HuH-7.5 (cell line): ENCODE data around the gene ATG4D.
A peak's percentile ranks its signal among the peaks of the same experiment; 100 is the strongest.
"Not testable (repeated sequence)": the region's sequence is repeated elsewhere in the genome, so short reads cannot be mapped to it uniquely, and the experiment has no call there.

Source experiments
- DNase-seq: peaks from one replicate; pipeline ENCODE4 v3.0.0; 2011; ENCODE audit warnings: low spot score

The ATG4D gene

DNA sequence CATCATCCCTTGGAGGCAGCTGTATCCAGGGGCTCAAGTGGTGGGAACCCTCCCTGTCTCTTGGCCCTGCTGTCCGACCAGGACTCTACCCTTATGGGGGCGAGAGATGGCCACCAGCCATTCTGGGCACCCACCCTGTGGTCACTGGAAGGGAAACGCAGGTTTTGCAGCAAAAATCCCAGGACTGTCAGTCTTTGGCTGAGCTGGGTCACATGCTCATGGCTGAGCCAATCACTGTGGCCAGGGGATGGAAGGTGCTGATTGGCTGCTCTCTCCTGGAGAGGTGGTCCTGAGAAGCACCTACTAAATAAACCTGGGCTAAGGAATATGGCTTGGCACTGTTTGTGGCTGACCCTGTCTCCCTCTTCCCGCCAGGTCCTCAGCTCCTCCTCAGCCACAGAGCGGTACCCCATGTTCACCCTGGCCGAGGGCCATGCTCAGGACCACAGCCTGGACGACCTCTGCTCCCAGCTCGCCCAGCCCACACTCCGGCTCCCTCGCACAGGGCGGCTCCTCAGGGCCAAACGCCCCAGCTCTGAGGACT, 8.9 kb downstream of the ATG4D start:
- peak; percentile 64 for DNase-seq

DNA sequence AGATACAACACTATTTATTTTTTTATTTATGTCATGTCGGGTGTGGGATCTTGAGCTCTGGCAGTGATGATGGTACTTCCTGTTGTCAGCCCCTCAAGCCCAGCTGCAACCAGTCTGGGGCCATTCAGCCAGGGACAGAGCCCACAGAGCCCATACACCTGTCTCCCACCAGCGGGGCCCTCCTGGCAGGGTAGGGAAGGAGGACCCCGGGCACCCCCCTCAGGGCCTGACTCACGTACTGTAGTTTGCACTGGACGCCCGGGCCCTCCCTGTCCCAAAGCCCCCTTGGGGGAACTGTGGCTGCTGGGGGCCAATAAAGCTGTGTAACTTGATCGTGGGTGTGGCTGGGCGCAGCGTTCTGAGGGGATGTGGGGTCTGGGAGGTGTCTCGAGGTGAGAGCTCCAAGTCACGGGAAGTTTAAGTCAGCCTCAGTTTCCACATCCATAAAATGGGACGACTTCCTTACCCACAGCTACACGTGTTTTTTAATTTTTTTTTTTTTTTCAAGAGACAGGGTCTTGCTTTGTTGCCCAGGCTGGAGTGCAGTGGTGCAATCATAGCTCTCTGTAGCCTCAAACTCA, 9.5 kb downstream of the ATG4D start:
- no peak for DNase-seq

DNA sequence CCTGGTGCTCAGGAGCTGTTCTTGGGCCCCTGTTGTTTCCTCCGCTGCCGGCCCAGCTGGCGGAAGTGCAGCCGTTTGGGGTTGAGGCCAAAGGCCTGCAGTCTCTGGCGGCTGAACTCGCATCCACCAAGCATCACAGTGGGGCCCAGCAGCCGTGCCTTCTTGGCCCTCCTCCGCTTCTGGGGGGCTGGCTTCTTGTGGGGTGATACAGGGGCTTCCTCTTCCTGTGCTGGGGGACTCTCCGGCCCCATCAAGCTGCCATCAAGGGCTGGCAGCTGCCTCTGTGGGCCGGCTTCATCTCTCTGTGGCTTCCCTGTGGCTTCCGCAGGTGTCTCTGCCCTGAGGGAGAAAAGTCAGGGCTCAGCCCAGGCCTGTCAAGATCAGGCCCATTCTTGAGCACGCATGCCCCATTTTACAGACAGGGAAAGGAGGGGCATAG, 10.3 kb downstream of the ATG4D start:
- DNase-seq = no peak

DNA sequence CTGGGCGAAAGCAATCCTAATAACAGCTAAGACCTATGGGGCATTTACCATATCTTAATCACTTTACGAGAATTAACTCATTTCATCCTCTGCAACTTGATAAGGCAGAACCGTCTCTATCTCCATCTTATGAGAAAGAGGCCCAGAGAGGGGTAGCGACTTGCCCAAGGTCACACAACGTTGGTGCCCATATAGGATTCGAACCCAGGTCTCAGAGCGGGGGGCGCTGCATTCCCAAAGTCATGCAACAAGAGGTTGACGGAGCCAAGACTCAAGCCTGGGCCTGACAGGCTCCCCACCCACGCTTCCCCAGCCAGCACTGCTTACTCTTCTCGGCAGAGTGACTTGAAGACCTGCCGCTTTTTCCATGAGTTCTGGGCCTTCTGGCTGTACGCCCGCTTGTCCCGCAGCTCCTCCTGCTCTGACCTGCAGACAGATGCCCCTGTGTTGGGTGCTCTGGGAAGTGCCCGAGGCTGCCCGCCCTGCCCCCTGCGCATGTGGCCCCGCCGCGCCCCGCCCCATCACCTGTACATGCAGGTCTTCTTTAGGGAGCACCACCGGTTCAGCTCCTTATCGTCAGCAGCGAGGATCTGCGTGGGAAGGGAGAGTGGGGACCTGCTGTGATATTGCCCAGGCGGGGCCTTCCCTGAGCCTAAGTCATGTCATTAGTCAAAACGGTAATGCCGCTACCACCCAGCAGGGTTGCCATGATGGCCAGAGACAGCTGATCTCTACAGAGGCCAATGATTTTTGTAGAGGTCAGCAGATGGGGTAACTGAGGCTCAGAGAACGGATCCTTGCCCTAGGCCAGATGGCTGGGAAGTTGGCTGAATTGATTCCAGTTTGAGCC, 11.3 kb downstream of the ATG4D start:
- no peak for DNase-seq

DNA sequence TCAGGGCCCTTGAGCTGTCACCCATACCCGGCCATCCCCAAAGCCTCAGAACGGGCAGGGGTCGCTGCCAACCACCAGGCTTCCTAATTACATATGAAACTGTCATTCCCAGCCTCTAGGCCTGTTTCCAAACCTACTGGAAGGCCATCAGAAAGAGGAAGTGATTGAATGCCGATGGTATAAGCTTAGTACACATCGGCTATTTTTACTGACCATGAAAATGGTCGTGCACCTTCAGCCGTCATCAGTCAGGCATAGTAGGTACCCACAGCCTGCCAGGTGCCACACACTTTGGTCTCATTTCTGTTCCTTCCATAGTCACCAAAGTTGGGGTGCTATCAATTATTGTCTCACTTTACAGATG, 11.9 kb downstream of the ATG4D start:
- no peak for DNase-seq

DNA sequence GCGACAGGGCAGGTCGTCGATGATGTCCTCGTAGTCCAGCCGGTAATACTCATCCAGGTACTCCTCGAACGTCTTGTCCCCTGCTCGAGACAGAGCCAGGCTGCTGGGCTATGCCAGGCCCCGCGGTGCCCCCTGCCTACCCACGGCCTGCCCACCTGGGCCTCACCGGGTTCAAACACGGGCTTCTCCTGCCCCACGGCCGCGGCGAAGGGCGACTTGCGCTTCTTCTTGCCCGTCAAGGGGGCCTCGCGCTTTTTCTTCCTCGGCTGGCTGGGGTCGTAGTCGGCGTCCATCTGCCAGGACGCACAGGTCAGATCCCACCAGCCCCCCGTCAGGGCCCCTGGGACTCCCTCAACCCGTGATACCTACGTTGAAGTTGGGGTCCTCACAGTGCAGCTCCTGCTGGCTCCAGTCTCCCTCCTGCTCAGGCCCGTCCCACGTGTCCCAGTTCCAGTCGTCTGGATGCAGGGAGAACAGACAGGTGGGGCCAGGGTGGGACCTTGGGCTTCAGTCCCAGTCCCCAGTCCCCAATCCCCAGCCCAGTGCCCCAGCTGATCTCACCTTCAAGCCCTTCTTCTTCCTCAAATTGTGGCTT, 14.0 kb downstream of the ATG4D start:
- DNase-seq = no peak

DNA sequence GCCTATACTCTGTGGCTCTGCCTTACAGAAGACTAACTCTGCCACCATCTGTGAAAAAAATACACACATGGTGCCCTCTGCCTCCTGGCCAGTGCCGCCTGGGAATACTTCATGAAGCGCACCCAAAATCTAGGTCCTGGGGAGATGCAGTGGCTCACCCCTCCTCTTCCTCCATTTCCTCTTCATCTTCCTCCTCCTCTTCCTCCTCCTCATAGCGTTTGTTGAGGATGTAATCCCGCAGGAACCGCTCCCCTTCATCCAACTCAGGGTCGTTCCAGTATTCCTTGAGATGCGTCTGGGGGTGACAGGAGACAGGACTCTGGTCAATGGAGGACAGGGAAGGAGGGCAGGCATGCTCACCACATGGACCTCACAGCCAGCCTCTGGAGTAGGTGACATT, 16.4 kb downstream of the ATG4D start:
- no peak for DNase-seq

DNA sequence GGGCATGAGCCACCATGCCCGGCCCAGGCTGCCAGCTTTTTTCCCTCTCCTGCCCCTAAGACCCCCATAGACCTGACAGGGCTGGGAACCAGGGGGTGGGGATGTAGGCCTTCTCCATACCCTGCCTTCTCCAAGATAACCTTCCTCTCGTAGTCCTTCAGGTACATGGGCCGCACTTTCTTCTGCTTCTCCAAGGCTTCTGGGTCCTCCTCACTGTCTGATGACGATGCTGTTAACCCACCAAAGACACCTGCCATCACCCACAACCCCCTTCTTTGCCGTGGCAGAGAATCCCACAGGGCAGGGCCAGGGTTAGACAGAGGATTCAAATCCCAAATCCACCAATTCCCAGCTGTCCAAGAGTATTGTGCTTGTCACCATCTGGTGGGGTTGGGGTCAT, 18.9 kb downstream of the ATG4D start:
- DNase-seq = no peak

DNA sequence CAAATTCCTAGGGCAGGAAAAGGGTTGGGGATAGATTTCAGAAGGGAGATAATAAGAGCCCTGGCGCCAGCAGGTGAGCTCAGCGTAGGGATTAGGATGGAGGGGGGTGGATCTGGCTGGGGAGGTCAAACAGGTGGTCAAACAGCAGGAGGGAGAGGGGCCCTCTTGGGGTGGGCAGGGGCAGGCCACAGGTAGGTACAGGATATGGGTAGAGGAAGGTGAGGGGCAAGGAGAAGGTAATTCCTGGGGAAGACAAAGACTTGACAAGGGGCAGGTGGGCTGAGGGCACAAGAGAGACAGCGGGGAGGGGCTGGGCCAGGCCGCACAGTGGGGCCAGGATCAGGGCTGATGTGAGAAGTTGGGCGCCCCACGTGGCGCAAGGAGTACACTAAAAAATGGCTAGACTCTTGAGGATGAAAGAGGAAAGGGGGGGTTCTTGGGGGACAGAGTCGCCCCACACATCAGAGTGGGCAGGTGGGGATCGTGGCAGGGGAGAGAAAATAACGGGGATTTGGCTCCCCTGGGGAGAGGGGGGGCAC, 21.4 kb downstream of the ATG4D start:
- DNase-seq = peak; percentile 70

DNA sequence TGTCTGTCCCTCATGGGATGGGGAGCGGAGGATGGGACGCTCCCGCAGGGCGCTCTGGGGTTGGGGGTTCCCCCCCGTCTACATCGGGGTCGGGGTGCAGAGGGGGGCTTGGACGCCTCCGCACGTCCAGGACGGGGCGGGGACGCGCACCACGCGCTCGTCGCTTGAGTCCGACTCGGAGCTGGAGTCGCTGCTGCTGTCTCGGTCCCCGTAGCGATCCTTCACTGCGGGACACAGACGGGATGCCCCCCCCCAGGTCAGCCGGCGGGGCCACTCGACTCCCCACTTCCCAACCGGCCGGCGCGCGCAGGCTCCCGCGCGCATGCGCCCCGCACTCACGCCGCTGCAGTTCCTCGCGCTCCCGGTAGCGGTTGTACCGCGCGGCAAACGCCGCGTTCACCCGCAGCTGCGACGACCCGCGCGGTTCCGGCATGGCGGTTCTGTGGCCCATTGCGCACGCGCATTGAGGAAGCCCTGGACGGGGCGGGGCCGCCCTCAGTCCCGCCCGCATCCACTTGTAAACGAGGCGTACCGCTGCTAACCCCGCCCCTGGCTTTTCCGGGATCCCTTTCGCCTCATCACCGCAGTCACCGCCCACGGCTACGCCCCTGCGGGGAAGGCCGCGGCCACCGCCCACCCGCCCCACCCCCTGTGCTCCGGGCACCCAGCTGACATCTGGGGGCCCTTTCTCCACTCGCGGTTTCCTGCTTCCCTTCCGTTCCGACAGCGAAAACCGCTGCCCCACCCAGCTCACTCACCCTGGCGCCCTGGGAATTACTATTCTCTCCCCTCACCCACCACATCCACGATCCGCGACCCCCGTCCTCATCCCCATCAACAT, 22.1 kb downstream of the ATG4D start, which contains the start of gene KRI1:
Gene KRI1, minus strand, starts transcription at position 444 of the 841 bp plus-strand sequence. Its CDS starts 11 bp downstream, at position 433.
- peak; percentile 99 for DNase-seq

DNA sequence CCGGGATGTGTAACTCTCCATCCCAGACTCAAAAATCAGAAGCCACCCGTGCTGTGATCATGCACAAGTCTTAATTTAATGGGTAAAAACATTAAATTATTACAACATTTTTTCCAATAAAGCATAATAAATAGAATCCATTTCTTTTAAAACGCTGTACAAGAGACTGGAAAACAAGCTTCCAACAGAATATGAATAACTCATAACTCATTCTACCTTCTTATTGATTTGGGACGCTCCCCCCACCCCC, 22.6 kb downstream of the ATG4D start:
- no peak for DNase-seq

DNA sequence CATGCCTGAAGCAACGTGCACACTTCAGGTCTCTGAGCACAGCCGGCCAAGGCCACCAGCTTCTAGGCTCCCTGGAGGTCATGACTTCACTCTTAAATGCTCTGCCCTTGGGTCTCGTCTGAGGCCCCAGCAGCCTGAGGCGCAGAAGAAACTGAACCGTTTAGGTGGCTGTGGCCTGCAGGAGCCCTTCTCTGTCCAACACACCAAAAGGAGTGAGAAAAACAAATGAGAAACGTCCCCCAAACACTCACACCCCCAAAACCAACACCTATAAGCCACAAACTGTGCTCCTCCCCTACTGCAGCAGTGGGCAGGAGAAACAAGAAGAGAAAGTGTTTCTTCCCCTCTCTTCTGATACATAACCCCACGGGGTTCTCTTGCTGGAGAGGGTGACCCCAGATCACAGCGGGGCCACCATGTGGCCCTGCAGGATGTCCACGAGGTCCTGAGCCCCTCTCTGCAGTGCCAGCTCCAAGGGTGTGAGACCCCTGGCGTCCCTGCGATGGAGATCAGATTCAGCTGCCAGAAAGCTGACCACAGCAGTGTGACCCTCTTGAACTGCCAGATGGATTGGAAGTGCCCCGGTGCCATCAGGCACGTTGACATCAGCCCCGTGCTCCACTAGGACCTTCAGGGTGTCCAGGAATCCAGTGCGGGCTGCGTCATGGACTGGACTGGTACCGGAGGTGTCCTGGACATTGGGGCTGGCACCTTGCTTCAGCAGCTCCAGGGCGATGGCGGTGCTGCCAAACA, 23.1 kb downstream of the ATG4D start:
- no peak for DNase-seq

DNA sequence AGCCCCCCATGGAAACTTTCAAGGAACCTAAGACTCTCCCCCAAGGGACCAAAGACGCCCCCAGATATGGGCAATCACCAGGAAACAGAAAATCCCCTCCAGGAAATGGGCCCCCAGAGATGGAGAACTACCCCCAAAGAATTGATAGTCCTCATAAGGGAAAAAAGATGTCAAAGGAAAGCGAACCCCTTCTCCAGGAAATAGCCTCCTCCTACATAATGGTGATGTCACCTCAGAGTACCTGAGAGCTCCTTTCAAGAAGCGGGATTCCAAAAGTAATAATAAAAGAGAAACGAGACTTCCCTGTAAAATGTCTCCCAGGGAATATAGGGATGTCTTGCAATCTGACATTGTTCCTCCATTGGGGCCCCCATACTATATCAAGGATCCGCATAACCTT, 24.0 kb downstream of the ATG4D start:
- DNase-seq = no peak

DNA sequence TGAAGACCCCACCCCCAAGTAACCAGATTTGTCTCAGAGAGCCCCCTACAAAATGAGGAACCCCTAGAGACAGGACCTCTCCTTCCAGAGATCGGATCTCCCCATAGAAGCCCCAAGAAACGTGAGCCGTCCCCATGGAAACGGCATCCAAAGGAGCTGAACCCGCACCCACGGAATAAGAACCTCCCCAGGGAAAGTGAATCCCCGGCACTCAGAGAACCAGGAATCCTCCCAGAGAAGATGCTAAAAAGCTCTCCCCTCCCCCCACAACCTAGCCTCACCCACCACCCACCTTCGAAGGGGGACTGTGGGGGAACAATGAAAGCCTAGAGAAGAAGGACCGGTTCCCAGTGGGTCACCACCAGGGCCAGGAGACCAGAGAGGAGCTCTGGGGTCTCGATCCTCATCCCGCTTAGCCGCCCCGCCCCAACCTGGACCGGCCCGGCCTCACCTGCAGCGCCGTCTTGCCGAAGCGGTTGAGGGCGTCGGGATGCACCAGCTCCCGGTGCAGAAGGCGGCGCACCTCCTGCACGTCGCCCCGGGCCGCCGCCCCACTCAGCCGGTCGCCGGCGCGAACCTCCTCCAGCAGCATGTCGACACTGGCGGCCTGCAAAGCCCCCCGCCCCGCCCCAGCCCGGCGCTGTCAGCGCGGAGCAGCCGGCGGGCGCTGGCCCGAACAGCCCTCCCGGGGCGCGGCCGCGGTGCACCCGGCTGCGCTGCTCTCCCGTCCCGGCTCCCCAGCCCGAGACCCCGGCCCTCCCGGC, 24.5 kb downstream of the ATG4D start:
- peak; percentile 46 for DNase-seq

DNA sequence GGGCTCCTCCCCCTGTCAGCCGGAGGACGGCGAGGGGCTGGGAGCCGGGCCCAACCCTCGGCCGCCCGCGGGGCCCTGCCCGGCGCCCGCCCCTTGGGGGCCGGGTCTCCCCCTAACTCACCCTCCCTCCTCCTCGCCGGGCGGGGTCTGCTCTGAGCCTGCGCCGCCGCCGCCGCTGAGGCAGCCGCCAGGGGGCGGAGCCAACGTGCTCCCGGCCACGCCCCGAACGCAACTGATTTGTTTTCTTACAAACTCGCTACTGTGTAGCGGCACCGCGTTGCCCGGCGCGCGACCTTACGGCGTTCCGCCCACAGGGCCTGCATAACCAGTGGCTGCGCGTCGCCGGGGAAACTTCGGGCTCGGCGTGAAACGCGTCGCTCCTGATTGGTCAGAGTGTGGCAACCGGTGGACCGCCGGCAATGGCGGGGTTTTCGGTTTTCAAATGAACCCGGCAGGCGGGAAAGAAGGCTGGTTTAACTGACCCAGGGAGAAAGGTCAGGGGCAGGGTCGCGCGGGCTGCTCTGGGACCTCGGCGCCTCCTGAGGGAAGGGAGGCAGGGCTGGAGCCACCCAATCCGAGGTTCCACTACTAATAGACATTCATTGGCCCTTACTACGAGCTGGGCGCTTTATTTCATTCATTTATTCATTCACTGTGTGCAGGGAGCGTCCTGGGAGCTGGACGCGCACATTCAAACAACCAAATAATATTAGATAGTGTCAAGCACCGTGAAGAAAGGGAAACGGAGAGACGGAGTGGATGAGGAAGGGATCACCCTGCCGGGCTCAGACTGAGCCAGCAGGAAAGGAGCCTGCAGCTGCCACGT, 25.3 kb downstream of the ATG4D start, which contains the start of gene CDKN2D:
Gene CDKN2D, minus strand, starts transcription at position 154 of the 826 bp plus-strand sequence. CDS start 326 bp downstream, outside the sequence.
- DNase-seq = peak; percentile 92

DNA sequence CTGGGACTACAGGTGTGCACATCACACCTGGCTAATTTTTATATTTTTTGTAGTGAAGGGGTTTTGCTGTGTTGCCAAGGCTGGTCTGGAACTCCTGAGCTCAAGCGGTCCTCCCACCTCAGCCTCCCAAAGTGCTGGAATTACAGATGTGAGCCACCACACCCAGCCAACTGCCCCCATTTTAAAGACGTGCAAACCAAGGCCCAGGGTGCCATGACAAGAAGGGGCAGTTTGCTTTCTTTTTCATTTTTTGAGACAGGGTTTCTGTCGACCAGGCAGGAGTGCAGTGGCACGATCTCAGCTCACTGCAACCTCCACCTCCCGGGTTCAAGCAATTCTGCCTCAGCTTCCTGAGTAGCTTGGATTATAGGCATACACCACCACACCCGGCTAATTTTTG, 30.1 kb downstream of the ATG4D start:
- not testable (repeated sequence) for DNase-seq

DNA sequence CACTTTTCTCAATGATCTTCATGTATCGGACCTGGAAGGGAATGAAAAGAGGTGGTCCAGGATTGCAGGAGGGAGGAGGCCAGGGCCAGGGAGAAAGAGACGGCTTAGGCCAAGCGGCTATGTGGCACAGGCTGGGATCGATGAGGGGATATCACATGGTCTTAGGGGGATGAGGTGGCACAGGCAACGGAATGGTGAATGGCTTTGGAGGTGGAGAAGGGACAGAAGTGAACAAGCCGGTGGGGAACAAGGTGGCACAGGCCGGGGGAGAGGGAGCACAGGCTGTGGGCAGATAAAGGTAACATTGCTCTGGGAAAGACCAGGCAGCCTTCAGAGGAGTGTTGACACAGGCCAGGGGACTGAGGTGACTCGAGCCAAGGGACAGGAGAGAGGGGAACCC, 30.8 kb downstream of the ATG4D start:
- DNase-seq = no peak

DNA sequence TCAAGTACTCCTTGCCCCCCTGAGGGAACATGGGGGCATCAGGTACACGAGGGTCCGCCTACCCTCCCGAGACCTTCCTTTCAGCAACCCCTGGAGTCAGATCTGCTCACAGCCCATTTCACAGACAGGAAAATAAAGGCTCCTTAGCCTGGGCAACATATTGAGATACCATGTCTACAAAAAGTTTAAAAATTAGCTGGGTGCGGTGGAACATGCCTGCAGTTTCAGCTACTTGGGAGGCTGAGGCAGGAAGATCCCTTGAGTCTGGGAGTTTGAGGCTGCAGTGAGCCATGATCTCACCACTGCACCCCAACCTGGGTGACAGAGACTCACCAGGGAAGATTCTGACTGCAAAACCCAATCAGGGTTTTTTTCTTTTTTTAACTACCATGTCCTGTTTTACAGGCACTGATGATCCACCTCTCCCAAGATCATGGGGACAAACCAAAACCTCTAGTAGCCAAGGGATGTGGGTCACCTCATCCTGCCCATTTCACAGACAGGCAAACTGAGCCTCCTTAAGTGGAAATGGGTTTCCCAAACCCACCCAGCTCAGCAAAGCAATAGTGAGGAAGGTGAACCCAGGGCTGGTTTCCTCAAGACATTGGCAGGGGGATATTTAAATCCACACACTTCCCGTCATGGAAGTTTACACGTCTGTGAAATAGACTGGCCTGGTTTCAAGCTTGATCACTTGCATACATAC, 31.5 kb downstream of the ATG4D start:
- DNase-seq = no peak

DNA sequence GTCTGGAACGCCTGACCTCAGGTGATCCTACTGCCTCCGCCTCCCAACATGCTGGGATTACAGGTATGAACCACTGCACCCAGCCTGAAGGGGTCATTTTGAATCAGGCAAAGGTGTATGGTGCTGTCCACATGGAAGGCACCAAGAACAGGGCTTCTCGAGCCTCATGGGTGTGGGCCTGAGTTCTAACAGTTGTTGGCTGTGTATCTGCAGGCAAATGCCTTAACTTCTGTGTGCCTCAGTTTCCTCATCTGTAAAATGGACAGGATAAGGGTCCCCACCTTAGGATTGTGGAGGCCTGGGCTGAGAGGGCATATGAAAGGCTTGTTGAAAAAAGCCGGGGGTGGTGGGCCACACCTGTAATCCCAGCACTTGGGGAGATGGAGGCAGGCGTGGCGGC, 34.2 kb downstream of the ATG4D start:
- DNase-seq = no peak
